ENCODE data around the gene ZBTB49. TPM values are rescaled to one million over a fixed set of nuclear protein-coding genes. Genes with fewer than 3 reads are reported as not detected.

The ZBTB49 gene
- total RNA-seq (2014; rRNA removed; shearing (Covaris generic)): 8.1 and 8.4 TPM in 2 replicates

GRCh38 chr4:4289941-4290850 is at the start of gene ZBTB49, which contains the start of gene LYAR:
ZBTB49 (plus strand) TSS chr4:4290251; CDS start chr4:4299946, 9,695 bp downstream.
LYAR (minus strand) TSS chr4:4290154; CDS start chr4:4283742, 6,412 bp downstream.

GRCh38 chr4:4248029-4248884 is 41.8 kb upstream of the ZBTB49 start, which contains the start of gene TMEM128:
TMEM128 (minus strand) TSS chr4:4248223; CDS start chr4:4248202, 21 bp downstream.

Other genes starting within 250 kb of the ZBTB49 start
- not detected in 2 replicates for gene OTOP1, start 63.3 kb upstream of the ZBTB49 start, total RNA-seq (2014; rRNA removed; shearing (Covaris generic))
- gene TMEM128, start 42.0 kb upstream of the ZBTB49 start, total RNA-seq (2014; rRNA removed; shearing (Covaris generic)): 17.5 and 20.5 TPM in 2 replicates
- 89.0 and 97.9 TPM in 2 replicates for gene LYAR, start 97 bp upstream of the ZBTB49 start, total RNA-seq (2014; rRNA removed; shearing (Covaris generic))
- 0.32 and 0.34 TPM in 2 replicates for gene NSG1, start 96.9 kb downstream of the ZBTB49 start, total RNA-seq (2014; rRNA removed; shearing (Covaris generic))